Pancreas (tissue), 10 donors: ENCODE measurements around the gene EXTL1. TPM values are rescaled to one million over a fixed set of nuclear protein-coding genes. Genes with fewer than 3 reads are reported as not detected.
A peak's percentile ranks its signal among the peaks of the same experiment; 100 is the strongest.

ENCODE experiments used
- ATAC-seq, 4 donors: fragments of 200-7000 bp; cut with Tn5 transposase; one replicate each; pipeline versions ENCODE4 v1.8.0 to v1.9.1; 2020; ENCODE audit warnings: mild to moderate bottlenecking in 4 of 4, moderate library complexity in 4 of 4
- DNase-seq, 6 donors: peaks; one replicate each; pipeline ENCODE4 v3.0.0-alpha.2; 2020
- FAIRE-seq: peaks from 2 replicates; lab custom pipeline; 2012; peaks lifted over from hg19 to GRCh38; lab: Jason Lieb, UNC
- H3K27ac ChIP-seq, 4 donors: fragments of 200-600 bp; sonication (generic); 1 replicate in 3 of 4; 2 replicates in 1 of 4; pipeline versions ENCODE4 v1.5.0 to v1.8.0; 2020
- H3K27me3 ChIP-seq, 4 donors: fragments of 200-600 bp; one replicate each; pipeline ENCODE4 v1.8.0; 2021
- H3K36me3 ChIP-seq, 3 donors: fragments of 200-600 bp; sonication (generic) in 1 of 3; one replicate each; pipeline versions ENCODE4 v1.5.0 to v1.8.0; 2020 to 2021
- H3K4me1 ChIP-seq, 3 donors: fragments of 200-600 bp; one replicate each; pipeline ENCODE4 v1.8.0; 2021
- H3K4me3 ChIP-seq, 4 donors: fragments of 200-600 bp; sonication (generic) in 2 of 4; one replicate each; pipeline versions ENCODE4 v1.5.0 to v1.8.0; 2020 to 2021
- H3K9me3 ChIP-seq, 4 donors: fragments of 200-600 bp; one replicate each; pipeline ENCODE4 v1.8.0; 2021
- WGBS, 2 donors: extraction: QIAGEN DNeasy Blood & Tissue Kit; methylation state at CpG; one replicate each; pipeline ENCODE4 v1.1.7; 2013; 5-methylcytosine and 5-hydroxymethylcytosine counted together
- intact Hi-C, 3 donors: fragments of 100-400 bp; cut with DNase I; formaldehyde crosslinking; loops; one replicate each; pipeline versions ENCODE4 v1.11.1 to v1.14.2; 2022
- polyA plus RNA-seq, 2 donors: library from polyadenylated mRNA; stranded (reverse); fragments of 200-250 nt; gene quantifications; one replicate each; pipeline ENCODE4 v1.2.3, GENCODE V29; 2013
- total RNA-seq, 6 donors: library from RNA; stranded (reverse); fragmentation: NEBNext Ultra II Directional in 4 of 6; extraction: Animal tissue kit (Norgen Biotek cat#: 25700) in 4 of 6; gene quantifications; one replicate each; pipeline versions ENCODE4 v1.2.1 to v1.2.4, GENCODE V29; 2021 to 2023
- TF ChIP-seq, protein P1 (sequence below), 4 donors: fragments of 200-600 bp; sonication (generic) in 3 of 4; IDR thresholded peaks; one replicate each; pipeline versions ENCODE4 v1.5.0 to v1.8.0; 2021; ENCODE audit warnings: antibody characterized with exemption in 4 of 4
- donor health status: healthy with polysubstance abuse.
- donor health status: DM: no; HTN: no; CAD: no; lungs with moderate emphysema.
- donor health status: DM: no; HTN: no; CAD: no.
- donor health status: control.
- donor health status: control.
- donor health status: Bipolar disorder and iron deficiency.
- donor health status: DM: yes; HTN: yes; CAD: no.
- donor health status: DM: no; HTN: no; CAD: no.
- donor health status: DM: no; HTN: no; CAD: no.
- donor health status: DM: yes; HTN: yes; CAD: no.

Gene EXTL1
- total and polyA plus RNA-seq, 8 donors = 0.04 to 0.34 (median 0.18) TPM

DNA sequence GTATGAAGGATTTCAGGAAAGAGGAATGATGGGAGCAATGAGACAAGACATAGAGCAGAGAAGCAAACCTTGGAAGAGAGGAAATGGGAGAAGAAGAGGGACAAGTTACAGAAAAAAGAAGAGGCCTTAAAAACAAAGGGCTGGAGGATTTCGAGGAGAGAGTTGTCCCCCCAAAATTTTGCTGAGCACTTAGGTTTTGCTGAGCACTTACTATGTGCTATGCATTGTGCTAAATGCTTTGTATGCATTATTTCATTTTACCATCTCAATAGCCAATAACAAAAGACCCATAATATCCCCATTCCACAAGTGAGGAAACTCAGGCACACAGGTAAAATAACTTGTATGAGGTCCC lies 48.3 kb downstream of the EXTL1 start:
- Histone ChIP-seq H3K4me1 (peaks cover 4 to 21% (median 13%) of the 10 kb centered on the region in 3 donors), H3K9me3 (no peaks in the 10 kb centered on the region), H3K36me3 (no peaks in the 10 kb centered on the region), H3K4me3 (no peak overlapping the region), H3K27ac (no peak overlapping the region), H3K27me3 (no peaks in the 10 kb centered on the region)
- intact Hi-C loops = no loop called here
- 75 to 78% methylated on average over 1 of the region's 1 CpG for WGBS, 2 donors
- TF ChIP-seq, protein P1, sequence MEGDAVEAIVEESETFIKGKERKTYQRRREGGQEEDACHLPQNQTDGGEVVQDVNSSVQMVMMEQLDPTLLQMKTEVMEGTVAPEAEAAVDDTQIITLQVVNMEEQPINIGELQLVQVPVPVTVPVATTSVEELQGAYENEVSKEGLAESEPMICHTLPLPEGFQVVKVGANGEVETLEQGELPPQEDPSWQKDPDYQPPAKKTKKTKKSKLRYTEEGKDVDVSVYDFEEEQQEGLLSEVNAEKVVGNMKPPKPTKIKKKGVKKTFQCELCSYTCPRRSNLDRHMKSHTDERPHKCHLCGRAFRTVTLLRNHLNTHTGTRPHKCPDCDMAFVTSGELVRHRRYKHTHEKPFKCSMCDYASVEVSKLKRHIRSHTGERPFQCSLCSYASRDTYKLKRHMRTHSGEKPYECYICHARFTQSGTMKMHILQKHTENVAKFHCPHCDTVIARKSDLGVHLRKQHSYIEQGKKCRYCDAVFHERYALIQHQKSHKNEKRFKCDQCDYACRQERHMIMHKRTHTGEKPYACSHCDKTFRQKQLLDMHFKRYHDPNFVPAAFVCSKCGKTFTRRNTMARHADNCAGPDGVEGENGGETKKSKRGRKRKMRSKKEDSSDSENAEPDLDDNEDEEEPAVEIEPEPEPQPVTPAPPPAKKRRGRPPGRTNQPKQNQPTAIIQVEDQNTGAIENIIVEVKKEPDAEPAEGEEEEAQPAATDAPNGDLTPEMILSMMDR (IDR thresholded peaks at IDR 0.05) = no peak
- no peak for FAIRE-seq
- no peak for ATAC-seq
- no peak for DNase-seq

DNA sequence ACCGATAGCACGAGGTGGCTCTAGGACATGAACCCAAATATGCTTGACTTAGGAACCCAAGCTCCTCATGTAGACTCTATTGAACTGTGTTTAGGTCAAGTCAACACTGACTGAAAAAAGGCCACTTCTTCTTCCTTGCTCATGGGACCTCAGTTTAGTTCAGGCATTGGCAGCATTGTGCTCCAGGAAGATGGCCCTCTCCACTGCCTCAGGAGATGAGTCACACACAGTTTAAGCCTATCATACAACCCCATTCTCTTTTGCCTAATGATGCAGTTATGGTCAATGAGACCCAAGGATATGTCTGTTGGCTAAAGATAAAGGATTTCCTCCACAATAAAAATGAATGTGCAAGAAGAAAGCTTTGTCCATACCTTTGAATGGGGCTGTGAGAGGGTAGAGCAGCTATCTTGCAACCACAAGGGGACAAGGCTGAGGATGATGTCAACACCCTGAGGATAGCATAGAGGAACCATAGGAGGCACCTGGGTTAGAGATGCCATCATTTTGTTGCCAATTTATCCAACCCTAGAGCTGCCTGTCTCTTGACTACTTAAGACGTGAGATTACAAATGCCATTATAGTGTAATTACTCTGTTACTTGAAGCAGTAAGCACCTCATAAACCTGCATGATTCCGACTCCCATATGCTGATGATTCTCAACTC lies 48.9 kb downstream of the EXTL1 start:
- no peak overlapping the region for H3K4me3 ChIP-seq
- FAIRE-seq (no peak), ATAC-seq (no peak), DNase-seq (no peak)
- TF ChIP-seq, protein P1 (IDR thresholded peaks at IDR 0.05) = no peak
- no peaks in the 10 kb centered on the region for H3K9me3 ChIP-seq
- H3K27ac ChIP-seq = no peak overlapping the region
- 95% methylated on average over 4 of the region's 4 CpGs for WGBS, 2 donors
- H3K4me1 ChIP-seq = peaks cover 4 to 21% (median 13%) of the 10 kb centered on the region in 3 donors
- H3K27me3 ChIP-seq = no peaks in the 10 kb centered on the region
- intact Hi-C loops = no loop called here
- no peaks in the 10 kb centered on the region for H3K36me3 ChIP-seq

DNA sequence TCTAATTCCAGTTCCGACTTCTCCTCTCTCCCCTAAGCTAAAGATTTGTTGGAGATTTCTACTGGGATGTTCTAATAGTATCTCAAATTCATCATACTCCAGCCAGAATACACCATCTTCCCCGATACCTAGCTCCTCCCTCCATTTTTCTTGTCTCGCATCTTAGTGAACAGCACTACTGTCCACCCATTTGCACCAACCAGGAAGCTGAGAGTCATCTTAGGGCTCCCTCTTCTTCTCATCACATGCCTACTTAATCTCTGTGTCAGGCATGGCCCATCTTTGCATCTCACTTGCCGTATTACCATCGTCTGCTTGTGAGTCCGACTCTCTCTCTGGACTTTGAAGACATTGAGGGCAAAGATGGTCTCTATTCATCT lies 49.4 kb downstream of the EXTL1 start:
- WGBS, 2 donors = 94 to 97% methylated on average over 6 of the region's 6 CpGs

DNA sequence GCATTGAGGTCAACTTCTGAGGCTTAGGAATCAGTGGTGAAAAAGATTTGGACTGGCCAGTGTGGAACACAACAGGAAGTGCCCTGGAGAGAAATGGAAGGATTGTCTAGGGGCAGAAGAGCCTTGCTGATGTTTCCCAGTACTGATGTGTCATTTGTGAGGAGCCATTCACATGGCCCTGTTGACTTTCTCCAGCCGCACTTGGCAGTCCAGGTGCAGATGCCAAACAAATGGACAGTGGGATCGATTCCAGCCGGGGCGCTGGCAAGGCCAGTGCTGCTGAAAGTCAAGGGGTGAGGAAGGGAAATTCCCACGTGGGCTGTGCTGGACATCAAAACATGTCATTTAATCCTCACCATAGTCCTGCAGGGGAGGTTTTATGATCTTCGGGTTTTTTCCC lies 50.7 kb downstream of the EXTL1 start:
- 4 to 6% methylated on average over 6 of the region's 6 CpGs for WGBS, 2 donors
- intact Hi-C loops = no loop called here
- H3K36me3 ChIP-seq = no peaks in the 10 kb centered on the region
- H3K27me3 ChIP-seq = no peaks in the 10 kb centered on the region
- TF ChIP-seq, protein P1 (IDR thresholded peaks at IDR 0.05) = no peak
- H3K9me3 ChIP-seq = no peaks in the 10 kb centered on the region
- H3K4me3 ChIP-seq = no peak overlapping the region
- H3K4me1 ChIP-seq = peaks cover 12 to 22% (median 13%) of the 10 kb centered on the region in 3 donors
- ATAC-seq = peak; percentile 79 to 89 (median 88)
- peak; percentile 82 to 91 (median 88) for DNase-seq
- H3K27ac ChIP-seq = peak overlapping the region in 3 of 4 donors; percentile 4 to 71 (median 63)
- no peak for FAIRE-seq

More for the DNA sequence above, 49.4 kb downstream of the EXTL1 start:
- Histone ChIP-seq H3K36me3 (no peaks in the 10 kb centered on the region), H3K4me1 (peaks cover 9 to 24% (median 13%) of the 10 kb centered on the region in 3 donors), H3K4me3 (no peak overlapping the region), H3K9me3 (no peaks in the 10 kb centered on the region), H3K27ac (no peak overlapping the region), H3K27me3 (no peaks in the 10 kb centered on the region)
- no peak for FAIRE-seq
- no peak for DNase-seq
- intact Hi-C loops = no loop called here
- TF ChIP-seq, protein P1 (IDR thresholded peaks at IDR 0.05) = no peak
- ATAC-seq = no peak
